GM19438 (cell line): ENCODE results near the gene TSGA10.

ENCODE experiments used
- ATAC-seq: cut with Tn5 transposase; IDR thresholded peaks from one replicate; pipeline ENCODE4 v1.9.1; 2021; ENCODE audit warnings: low read depth; ENCODE audit not compliant: unreplicated experiment

The TSGA10 gene

GRCh38 chr2:98952966-98953365 is 201.8 kb downstream of the TSGA10 start:
- ATAC-seq: no peak

- ATAC-seq: no peak
Observed at GRCh38 chr2:98948956-98949739, 205.6 kb downstream of the TSGA10 start.

DNA sequence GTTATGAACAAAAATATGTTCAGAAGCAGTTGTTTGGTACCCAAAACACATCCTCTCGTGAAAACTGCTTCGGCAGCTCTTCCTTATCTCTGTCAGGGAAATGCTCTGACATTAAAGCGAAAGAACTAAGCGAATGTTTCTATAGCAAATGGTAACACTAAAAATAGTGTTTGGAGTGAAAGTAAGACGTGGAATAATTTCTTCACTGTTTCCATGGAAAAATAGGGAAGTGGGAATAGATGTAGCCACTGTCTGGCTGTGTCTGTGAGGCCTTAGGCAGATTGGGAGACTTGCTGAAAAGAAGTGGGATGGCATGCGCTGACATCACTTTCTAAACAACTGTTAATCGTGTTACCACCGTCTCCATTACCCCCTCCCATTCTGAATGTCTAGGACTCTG is 207.2 kb downstream of the TSGA10 start:
- no peak for ATAC-seq
